ENCODE data around the gene DCHS2. TPM values are rescaled to one million over a fixed set of nuclear protein-coding genes. Genes with fewer than 3 reads are reported as not detected.

Gene DCHS2
- total and polyA plus RNA-seq, 2 of the 8 experiments (the other 6 are each of a cell fraction or from before 2014, with no cell fraction given) = 0.54 to 2.6 TPM

GRCh38 chr4:154343651-154344050, 147.9 kb downstream of the DCHS2 start:
- no peaks in the 10 kb centered on the region for H4K20me1 ChIP-seq (replicated peaks in 1 of 2; ENCODE audit: control insufficient read depth in 1 of 2, insufficient read depth in 2 of 2, low read length in 2 of 2)
- no peak overlapping the region for H3K23ac ChIP-seq (ENCODE audit: insufficient read length)
- ChIA-PET POLR2A (ENCODE audit: partially characterized antibody) (interaction anchor here (1.3 kb wide), 1 partner anchor 11 kb away, joined by 4 read pairs; no protein-coding TSS in a partner anchor), CTCF (ENCODE audit: partially characterized antibody) (interaction anchor here (0.9 to 2.9 kb wide), 6 partner anchors 13 to 173 kb away, joined by 3 to 14 read pairs (median 4); no protein-coding TSS in a partner anchor)
- H3K9ac ChIP-seq (replicated peaks in 1 of 4; ENCODE audit: extremely low read depth in 1 of 4, low read depth in 3 of 4, low read length in 3 of 4) = no peak overlapping the region
- no peaks in the 10 kb centered on the region for H3K4me1 ChIP-seq (replicated peaks in 1 of 4; ENCODE audit: control insufficient read depth in 3 of 4, insufficient read depth in 4 of 4, low read length in 3 of 4)
- no peaks in the 10 kb centered on the region for H3K79me2 ChIP-seq (ENCODE audit: control insufficient read depth in 1 of 2, insufficient read depth in 2 of 2, low read length in 2 of 2)
- FAIRE-seq (no peak), DNase-seq (ENCODE audit: low read depth in 1 of 2, low spot score in 2 of 2) (no peak)
- no peak overlapping the region for H3K4me2 ChIP-seq (ENCODE audit: insufficient read depth in 1 of 2, low read depth in 2 of 2, low read length in 2 of 2)
- H3K36me3 ChIP-seq (ENCODE audit: control insufficient read depth in 2 of 4, insufficient read depth in 4 of 4, low read length in 3 of 4) = no peaks in the 10 kb centered on the region
- no peaks in the 10 kb centered on the region for H3K9me3 ChIP-seq (ENCODE audit: insufficient read depth in 2 of 2, low read depth in 1 of 2, low read length in 1 of 2)
- H4K5ac ChIP-seq (ENCODE audit: insufficient read length, low read depth, low read length) = no peak overlapping the region
- H2BK20ac ChIP-seq (ENCODE audit: low read length) = no peak overlapping the region
- no peak overlapping the region for H2BK12ac ChIP-seq (ENCODE audit: low read depth, low read length)
- H3K14ac ChIP-seq (ENCODE audit: insufficient read length) = no peak overlapping the region
- H3K18ac ChIP-seq (ENCODE audit: extremely low read depth, low read length) = no peak overlapping the region
- H3K56ac ChIP-seq (replicated peaks; ENCODE audit: insufficient read length, low read depth, low read length) = no peak overlapping the region
- no peaks in the 10 kb centered on the region for H3K79me1 ChIP-seq (ENCODE audit: low read depth, low read length)
- no peak overlapping the region for H3K4me3 ChIP-seq (ENCODE audit: extremely low read depth in 1 of 4, insufficient read depth in 2 of 4, low read depth in 3 of 4, low read length in 4 of 4)
- no peak overlapping the region for H4K8ac ChIP-seq (ENCODE audit: extremely low read depth, insufficient read depth, low read length)
- H3K4ac ChIP-seq (replicated peaks; ENCODE audit: insufficient read length, low read depth, low read length) = no peak overlapping the region
- no peak overlapping the region for H2BK120ac ChIP-seq (replicated peaks; ENCODE audit: low read depth, low read length)
- 82% methylated on average over 3 of the region's 3 CpGs; no CpG with 5 or more reads in 1 of the 2 experiments for WGBS, 2 experiments (ENCODE audit: extremely low coverage in 1 of 2, insufficient coverage in 1 of 2, insufficient read length in 1 of 2, insufficient replicate concordance in 2 of 2, low coverage in 1 of 2, low lambda C conversion rate in 2 of 2, missing lambda C conversion rate in 1 of 2)
- no peak overlapping the region for H2BK15ac ChIP-seq (ENCODE audit: low read length)
- no peak overlapping the region for H3K27ac ChIP-seq (ENCODE audit: low read depth, low read length)
- no peaks in the 10 kb centered on the region for H3K27me3 ChIP-seq (replicated peaks in 1 of 4; ENCODE audit: control insufficient read depth in 3 of 4, extremely low read depth in 1 of 4, insufficient read depth in 3 of 4, low read length in 3 of 4)
- H2BK5ac ChIP-seq (ENCODE audit: low read depth, low read length) = no peak overlapping the region
- H3K23me2 ChIP-seq (ENCODE audit: low read depth, low read length) = no peaks in the 10 kb centered on the region
- no peak overlapping the region for H4K91ac ChIP-seq (replicated peaks; ENCODE audit: insufficient read length, low read length)
- no peak overlapping the region for H2AK5ac ChIP-seq (ENCODE audit: low read depth, low read length)
- H2AFZ ChIP-seq (ENCODE audit: low read length) = no peak overlapping the region
- no peak for TF ChIP-seq EP300 (IDR thresholded peaks at IDR 0.05; ENCODE audit: borderline replicate concordance in 1 of 2, low read depth in 2 of 2, low read length in 2 of 2)

Data from H1 (cell line).